GM18861 (cell line): ENCODE results near the gene TAS2R30.

Experiments
- ATAC-seq: cut with Tn5 transposase; IDR thresholded peaks from one replicate; pipeline ENCODE4 v1.9.1; 2021; ENCODE audit not compliant: unreplicated experiment

Gene TAS2R30, protein sequence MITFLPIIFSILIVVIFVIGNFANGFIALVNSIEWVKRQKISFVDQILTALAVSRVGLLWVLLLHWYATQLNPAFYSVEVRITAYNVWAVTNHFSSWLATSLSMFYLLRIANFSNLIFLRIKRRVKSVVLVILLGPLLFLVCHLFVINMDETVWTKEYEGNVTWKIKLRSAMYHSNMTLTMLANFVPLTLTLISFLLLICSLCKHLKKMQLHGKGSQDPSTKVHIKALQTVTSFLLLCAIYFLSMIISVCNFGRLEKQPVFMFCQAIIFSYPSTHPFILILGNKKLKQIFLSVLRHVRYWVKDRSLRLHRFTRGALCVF

GRCh38 chr12:11134305-11134704 is at the start of gene TAS2R30:
Gene TAS2R30, minus strand, starts transcription at chr12:11134644. Its CDS starts 400 bp downstream, at chr12:11134244.
- no peak for ATAC-seq

DNA sequence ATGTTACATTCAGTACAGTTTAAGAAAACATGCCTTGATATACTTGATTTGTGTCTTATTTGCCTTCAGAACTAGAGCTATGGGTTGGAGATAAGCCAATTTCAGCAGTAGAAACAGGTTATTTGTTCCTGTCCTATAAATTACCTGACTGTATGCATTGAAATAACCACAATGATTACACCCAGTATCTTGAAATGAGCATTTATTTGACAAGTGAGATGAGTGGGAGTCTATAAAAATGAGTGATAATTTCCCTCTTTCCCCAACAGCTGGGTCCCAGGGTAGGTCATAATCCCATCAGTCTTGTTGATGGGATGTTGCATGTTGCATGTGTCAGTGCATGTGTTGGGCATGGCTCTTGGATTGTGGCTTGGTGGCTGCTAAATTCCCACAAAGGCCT is 48.6 kb upstream of the TAS2R30 start:
- ATAC-seq, result no peak

DNA sequence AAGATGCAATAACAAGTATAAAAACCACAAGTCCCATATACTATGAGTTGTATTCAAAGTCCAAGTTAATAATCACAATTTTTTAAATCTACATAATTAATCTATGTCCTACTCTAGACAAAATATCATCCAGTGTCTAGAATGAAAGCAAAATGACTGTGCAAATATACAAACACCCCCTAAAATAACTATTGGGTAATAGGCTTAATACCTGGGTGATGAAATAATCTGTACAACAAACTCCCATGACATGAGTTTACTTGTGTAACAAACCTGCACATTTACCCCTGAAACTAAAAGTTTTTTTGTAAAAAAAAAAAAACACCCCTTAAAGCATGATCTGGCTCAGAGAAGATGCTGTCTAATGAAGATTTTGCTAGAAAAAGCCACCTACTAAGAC is 48.1 kb upstream of the TAS2R30 start:
- no peak for ATAC-seq

DNA sequence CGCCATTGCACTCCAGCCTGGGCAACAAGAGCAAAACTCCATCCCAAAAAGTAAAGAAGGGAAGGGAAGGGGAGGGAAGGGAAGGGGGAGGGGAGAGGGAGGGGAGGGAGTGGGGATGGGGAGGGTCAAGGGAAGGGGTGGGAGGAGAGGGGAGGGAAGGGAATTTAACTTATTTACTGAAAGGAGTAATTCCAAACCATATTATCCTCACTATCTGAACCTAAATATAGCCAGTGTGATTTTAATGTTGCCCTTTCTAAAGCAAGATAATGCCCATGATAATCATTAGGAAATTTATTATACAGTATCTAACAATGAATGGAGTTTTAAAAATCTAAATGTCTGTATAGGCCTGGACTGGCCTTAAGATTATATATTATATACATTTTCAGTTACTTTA is 43.8 kb upstream of the TAS2R30 start:
- ATAC-seq, result no peak

DNA sequence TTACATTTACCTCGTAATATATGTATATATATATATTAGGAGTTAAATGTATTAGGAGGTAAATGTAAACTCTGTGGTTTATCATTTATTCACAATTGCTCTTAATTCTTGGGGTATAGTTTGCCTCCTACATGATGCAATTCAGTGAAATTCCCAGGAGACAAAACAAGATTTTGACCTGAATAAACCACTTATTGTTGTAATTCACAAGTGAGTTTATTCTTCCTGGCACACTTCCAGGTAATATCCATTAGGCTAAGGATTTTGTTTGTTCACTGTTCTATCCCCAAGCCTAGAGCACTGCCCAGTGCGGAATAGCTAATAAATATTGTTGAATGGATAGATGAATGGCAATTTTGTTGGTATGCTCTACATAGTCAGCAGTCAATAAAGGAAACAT is 39.6 kb upstream of the TAS2R30 start:
- no peak for ATAC-seq

DNA sequence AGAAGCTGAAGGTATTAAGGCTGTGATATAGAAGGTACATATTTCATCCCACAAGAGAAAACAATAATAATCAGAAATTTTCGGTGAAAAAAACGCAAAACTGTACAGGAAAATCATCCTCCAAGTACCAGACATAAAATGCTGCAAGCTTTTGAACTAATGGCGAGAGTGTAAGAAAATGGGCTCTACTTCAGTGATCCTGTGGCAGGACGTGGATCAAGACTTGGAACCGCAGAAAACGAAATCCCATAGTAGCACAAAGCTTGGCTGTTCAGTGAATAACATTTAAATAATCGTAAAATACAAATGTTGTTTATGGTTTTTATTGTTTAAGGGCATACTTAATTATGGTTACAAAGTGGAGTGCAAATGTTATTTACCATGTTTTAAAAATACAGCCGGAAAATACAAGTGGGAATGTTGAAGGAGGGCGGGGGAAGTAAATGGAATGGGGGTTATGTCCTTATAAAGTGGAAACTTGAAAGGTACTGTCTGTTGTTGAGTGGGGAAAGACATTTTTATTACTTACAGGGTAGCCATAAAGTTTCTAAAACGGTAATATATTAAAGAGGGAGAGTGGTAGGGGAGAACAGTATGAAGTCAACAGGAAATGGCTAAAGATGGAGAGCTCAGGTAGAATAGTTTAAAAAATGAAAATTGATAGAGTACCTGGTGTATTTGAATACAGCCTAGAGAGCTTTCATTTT is 37.7 kb upstream of the TAS2R30 start:
- no peak for ATAC-seq

- ATAC-seq, result peak; percentile 90
Observed at GRCh38 chr12:11171145-11171968, 36.9 kb upstream of the TAS2R30 start, which contains the start of gene SMIM10L1. Gene SMIM10L1, plus strand, starts transcription at chr12:11171194. Its CDS starts 163 bp downstream, at chr12:11171357.

- no peak for ATAC-seq
Observed at GRCh38 chr12:11170810-11171144, 36.3 kb upstream of the TAS2R30 start.

- no peak for ATAC-seq
Observed at GRCh38 chr12:11166300-11166699, 31.9 kb upstream of the TAS2R30 start.

GRCh38 chr12:11164384-11164783 is 29.9 kb upstream of the TAS2R30 start:
- no peak for ATAC-seq

DNA sequence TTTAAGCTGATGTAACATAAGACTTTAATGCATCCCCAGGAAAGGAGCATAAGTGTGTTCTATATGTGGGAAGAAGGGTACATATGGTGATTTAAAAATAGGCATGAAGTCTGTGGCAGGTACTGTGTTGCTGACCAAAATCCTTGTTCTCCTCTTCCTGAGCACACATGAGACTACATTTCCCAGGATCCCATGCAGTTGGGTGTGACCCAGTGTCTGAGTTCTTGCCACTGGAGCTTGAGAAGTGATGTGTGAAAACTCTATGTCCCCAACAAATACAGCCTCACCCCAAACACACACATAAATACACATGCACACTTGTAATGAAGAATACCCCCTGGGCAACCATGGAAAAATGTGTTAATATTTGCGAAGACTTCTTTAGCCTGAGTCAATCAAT is 28.1 kb upstream of the TAS2R30 start:
- ATAC-seq, result no peak

DNA sequence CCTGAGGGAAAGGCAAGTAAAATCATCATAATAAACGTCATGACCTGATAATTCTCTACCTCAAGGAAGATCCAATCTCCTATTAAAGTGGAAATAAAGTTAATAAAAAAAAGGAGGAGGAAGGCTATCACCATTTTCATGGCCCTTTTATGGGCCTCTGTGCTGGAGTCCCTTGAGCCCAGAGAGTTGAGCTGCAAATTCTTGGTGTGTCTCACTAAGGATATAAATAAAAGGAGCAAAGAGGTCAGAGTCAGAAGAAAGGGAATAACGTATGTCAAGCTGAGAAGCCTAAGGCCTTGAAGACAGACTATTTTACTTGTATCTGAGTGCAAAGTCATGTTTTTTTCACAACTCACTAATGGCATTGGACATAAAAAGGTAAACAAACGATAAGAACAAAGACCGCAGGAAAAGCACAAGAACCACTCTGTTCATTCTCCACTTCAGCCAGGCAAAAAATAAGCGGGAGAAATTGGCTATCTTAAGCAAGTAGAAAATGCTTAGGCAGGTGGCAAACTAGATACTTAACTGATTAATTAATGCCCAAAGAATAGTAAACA is 24.5 kb upstream of the TAS2R30 start:
- ATAC-seq, result no peak

DNA sequence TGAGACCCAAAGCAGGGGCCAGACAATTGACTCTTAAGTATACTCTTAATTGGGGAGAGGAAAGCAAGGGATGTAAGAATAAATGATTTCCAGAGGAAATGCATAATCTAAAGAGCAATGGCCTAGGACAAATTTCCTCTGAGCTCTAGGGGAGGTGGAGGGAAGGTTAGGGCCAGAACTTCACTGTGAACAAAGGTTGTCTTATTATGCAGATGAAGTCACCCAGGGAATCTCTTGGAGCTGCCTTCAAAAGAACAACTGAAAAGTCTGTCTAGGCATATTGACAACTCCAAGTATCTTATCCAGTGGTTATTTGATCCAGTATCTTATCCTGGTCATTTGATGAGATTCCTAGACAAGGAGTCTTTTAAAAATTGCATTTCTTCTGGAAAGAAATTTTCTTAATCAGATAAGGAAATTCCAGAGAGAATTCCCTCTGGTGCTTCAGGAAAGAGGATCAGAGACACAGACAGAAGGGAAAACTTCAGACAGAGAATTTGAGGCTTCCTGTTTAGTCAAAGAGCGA is 20.0 kb upstream of the TAS2R30 start:
- ATAC-seq, result no peak

DNA sequence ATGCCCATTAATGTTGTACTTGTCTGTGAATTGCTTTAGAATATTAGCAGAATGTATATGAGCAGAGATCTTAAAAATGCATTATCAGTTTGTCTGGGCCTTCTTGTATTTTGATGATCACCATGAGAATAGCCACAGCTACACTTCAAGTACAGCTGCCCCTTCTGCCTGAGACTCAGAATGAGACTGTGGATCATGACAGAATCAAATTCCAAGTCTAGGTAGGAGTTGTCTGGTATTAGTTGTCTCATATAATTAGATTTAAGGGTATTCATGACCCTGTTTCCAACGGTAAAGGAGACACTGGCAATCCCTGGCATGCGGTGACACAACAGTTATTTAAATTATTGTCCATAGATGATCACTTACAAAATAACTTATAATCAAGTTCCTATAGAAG is 18.3 kb upstream of the TAS2R30 start:
- ATAC-seq, result no peak

DNA sequence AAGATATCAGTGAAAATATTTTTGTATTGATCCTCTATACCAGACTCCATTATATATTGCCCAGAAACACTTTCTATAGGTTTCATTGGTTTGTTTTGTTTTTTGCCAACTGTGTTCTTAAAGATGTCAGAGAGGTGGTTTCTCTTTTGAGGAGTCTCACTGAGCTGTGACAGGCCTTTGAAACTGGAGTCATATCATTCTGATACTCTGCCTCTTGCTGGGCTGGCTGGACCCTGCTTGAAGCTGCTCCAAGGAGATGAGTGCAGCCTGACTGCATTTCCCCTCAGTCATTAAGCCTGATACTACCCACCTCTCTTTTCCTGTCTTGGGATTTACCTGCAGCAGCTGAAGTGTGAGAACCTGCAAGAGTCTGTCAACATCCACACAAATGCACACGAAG is 16.4 kb upstream of the TAS2R30 start:
- no peak for ATAC-seq

- ATAC-seq, result no peak
Observed at GRCh38 chr12:11147420-11147819, 13.0 kb upstream of the TAS2R30 start.

- no peak for ATAC-seq
Observed at GRCh38 chr12:11144297-11144696, 9.9 kb upstream of the TAS2R30 start.

- ATAC-seq, result no peak
Observed at GRCh38 chr12:11143352-11143751, 8.9 kb upstream of the TAS2R30 start.

DNA sequence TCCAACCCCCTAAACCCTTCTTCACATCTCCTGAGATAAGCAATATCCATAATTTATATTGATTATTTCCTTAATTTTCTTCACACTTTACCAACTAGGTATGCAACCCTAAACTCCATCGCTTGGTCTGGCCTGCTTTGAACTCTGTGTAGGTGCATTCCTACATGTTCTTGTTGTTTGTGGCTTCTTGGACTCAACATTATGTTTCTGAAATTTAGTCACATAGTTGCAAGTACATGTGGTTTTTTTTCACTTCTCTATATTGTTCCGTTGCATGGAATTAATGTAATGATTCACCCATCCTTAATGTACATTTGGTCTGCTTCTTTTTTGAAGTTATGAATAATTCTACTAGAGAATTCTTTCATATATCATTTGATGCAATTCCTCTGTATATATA is 1.6 kb upstream of the TAS2R30 start:
- no peak for ATAC-seq

DNA sequence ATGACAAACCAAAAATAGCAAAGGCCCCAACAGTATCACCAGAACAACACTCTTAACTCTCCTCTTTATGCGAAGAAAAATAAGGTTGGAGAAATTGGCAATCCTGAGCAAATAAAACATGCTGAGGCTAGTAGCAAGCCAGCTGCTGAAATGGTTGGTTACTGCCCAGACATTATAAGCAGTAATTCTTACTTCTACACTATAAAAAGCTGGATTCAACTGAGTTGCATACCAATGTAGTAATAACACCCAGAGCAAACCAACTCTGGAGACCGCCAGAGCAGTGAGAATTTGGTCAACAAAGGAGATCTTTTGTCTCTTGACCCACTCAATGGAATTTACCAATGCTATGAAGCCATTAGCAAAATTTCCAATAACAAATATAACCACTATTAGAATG is 628 bp downstream of the TAS2R30 start:
- no peak for ATAC-seq

GRCh38 chr12:11133162-11133561 is 1.3 kb downstream of the TAS2R30 start:
- no peak for ATAC-seq
